GM12878 (cell line): Measurements from ENCODE around the gene KIAA1671. TPM values are rescaled to one million over a fixed set of nuclear protein-coding genes. Genes with fewer than 3 reads are reported as not detected.

ENCODE experiments used
- RBBP5 ChIP-seq: fragments of 200-600 bp; sonication (generic); conservative IDR thresholded peaks from 2 replicates; pipeline ENCODE4 v1.6.1; 2016
- TCF12 ChIP-seq: IDR thresholded peaks from 2 replicates; pipeline ENCODE4 v1.6.1; 2011; ENCODE audit warnings: low read depth, mild to moderate bottlenecking, low read length
- ZNF207 ChIP-seq: fragments of 450-650 bp; IDR thresholded peaks from 2 replicates; pipeline ENCODE4 v1.6.1; 2014; ENCODE audit warnings: antibody characterized with exemption, mild to moderate bottlenecking, borderline replicate concordance
- polyA plus RNA-seq, 11 experiments: library from polyadenylated mRNA; depleted of rRNA in 4 of 11; unstranded in 6 of 11; stranded (reverse) in 5 of 11; fragments of >200 nt; fragmentation: Nextera tagmentation in 4 of 11; fragmentation: Illumina TruSeq in 1 of 11; extraction: Ambion mirVana in 4 of 11; extraction: Trizol in 1 of 11; gene quantifications; 1 replicate in 1 of 11; 2 replicates in 10 of 11; pipeline versions ENCODE4 v1.2.1 to v1.2.3, GENCODE V29; 2011 to 2016; ENCODE audit warnings: inconsistent platforms in 2 of 11, missing spikeins in 2 of 11, low read depth in 1 of 11
- total RNA-seq, 4 experiments: library from RNA; depleted of rRNA in 3 of 4; stranded (reverse); fragments of >200 nt in 3 of 4; fragmentation: Illumina TruSeq in 1 of 4; extraction: Trizol in 1 of 4; gene quantifications; 2 replicates each; pipeline versions ENCODE4 v1.2.1 to v1.2.3, GENCODE V29; 2013 to 2021
- TF ChIP-seq, protein P1 (sequence below): fragments of 150-350 bp; IDR thresholded peaks from 2 replicates; pipeline ENCODE4 v1.6.1; 2016; ENCODE audit warnings: low read depth, low read length
- TF ChIP-seq, protein P2 (sequence below): fragments of 450-650 bp; IDR thresholded peaks from 2 replicates; pipeline ENCODE4 v1.6.1; 2016; ENCODE audit warnings: mild to moderate bottlenecking, moderate library complexity, borderline replicate concordance

The KIAA1671 gene
- total and polyA plus RNA-seq, 10 of the 15 experiments (the other 5 are each of a cell fraction or from before 2014, with no cell fraction given), result 0.05 to 2.7 (median 0.33) TPM

DNA sequence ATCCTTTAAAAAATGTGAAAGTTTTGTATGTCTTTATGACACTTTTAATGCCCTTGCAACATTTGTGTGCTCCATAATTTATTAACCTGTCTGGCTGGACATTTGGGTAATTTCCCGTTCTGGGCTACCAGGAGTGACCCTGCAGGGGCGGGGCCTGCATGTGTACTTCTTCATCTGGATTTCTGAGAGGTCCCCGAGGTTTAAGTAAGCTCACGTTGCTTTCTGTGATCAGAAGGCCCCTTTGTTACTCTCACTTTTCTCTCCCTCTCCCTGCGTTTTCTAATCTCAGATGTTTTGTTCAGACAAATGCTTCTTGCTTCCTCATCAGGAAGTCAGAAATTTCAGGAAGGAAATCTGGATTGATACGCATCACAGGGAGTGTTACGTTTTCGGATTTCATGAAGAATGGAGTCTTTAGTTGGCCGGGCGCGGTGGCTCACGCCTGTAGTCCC is 168.3 kb downstream of the KIAA1671 start (continued):
- TF ChIP-seq, protein P1, sequence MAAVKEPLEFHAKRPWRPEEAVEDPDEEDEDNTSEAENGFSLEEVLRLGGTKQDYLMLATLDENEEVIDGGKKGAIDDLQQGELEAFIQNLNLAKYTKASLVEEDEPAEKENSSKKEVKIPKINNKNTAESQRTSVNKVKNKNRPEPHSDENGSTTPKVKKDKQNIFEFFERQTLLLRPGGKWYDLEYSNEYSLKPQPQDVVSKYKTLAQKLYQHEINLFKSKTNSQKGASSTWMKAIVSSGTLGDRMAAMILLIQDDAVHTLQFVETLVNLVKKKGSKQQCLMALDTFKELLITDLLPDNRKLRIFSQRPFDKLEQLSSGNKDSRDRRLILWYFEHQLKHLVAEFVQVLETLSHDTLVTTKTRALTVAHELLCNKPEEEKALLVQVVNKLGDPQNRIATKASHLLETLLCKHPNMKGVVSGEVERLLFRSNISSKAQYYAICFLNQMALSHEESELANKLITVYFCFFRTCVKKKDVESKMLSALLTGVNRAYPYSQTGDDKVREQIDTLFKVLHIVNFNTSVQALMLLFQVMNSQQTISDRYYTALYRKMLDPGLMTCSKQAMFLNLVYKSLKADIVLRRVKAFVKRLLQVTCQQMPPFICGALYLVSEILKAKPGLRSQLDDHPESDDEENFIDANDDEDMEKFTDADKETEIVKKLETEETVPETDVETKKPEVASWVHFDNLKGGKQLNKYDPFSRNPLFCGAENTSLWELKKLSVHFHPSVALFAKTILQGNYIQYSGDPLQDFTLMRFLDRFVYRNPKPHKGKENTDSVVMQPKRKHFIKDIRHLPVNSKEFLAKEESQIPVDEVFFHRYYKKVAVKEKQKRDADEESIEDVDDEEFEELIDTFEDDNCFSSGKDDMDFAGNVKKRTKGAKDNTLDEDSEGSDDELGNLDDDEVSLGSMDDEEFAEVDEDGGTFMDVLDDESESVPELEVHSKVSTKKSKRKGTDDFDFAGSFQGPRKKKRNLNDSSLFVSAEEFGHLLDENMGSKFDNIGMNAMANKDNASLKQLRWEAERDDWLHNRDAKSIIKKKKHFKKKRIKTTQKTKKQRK, result no peak
- TF ChIP-seq TCF12 (no peak), ZNF207 (no peak), RBBP5 (no peak)
- TF ChIP-seq, protein P2, sequence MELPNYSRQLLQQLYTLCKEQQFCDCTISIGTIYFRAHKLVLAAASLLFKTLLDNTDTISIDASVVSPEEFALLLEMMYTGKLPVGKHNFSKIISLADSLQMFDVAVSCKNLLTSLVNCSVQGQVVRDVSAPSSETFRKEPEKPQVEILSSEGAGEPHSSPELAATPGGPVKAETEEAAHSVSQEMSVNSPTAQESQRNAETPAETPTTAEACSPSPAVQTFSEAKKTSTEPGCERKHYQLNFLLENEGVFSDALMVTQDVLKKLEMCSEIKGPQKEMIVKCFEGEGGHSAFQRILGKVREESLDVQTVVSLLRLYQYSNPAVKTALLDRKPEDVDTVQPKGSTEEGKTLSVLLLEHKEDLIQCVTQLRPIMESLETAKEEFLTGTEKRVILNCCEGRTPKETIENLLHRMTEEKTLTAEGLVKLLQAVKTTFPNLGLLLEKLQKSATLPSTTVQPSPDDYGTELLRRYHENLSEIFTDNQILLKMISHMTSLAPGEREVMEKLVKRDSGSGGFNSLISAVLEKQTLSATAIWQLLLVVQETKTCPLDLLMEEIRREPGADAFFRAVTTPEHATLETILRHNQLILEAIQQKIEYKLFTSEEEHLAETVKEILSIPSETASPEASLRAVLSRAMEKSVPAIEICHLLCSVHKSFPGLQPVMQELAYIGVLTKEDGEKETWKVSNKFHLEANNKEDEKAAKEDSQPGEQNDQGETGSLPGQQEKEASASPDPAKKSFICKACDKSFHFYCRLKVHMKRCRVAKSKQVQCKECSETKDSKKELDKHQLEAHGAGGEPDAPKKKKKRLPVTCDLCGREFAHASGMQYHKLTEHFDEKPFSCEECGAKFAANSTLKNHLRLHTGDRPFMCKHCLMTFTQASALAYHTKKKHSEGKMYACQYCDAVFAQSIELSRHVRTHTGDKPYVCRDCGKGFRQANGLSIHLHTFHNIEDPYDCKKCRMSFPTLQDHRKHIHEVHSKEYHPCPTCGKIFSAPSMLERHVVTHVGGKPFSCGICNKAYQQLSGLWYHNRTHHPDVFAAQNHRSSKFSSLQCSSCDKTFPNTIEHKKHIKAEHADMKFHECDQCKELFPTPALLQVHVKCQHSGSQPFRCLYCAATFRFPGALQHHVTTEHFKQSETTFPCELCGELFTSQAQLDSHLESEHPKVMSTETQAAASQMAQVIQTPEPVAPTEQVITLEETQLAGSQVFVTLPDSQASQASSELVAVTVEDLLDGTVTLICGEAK, result no peak
